Brain pericyte (primary cell): Measurements from ENCODE around the gene DIPK1A.

Experiments used
- DNase-seq: peaks from one replicate; pipeline ENCODE4 v3.0.0-alpha.2; 2012; ENCODE audit warnings: low read depth, low spot score

The DIPK1A gene

GRCh38 chr1:92803140-92803887, 157.9 kb downstream of the DIPK1A start:
- no peak for DNase-seq

- DNase-seq: no peak
Measured at GRCh38 chr1:92797961-92798360, 163.3 kb downstream of the DIPK1A start.

GRCh38 chr1:92797297-92797696, 164.0 kb downstream of the DIPK1A start:
- no peak for DNase-seq

GRCh38 chr1:92795166-92795565, 166.1 kb downstream of the DIPK1A start:
- no peak for DNase-seq

GRCh38 chr1:92792340-92792782, 168.9 kb downstream of the DIPK1A start:
- no peak for DNase-seq
